ENCODE data around the gene NCKAP5.

The NCKAP5 gene

GRCh38 chr2:132911726-132912724 is 656.2 kb downstream of the NCKAP5 start:
- DNase-seq: no peak

- no peak for DNase-seq
Measured at GRCh38 chr2:132910432-132910831, 657.8 kb downstream of the NCKAP5 start.

- DNase-seq: no peak
Measured at GRCh38 chr2:132909427-132909826, 658.8 kb downstream of the NCKAP5 start.

GRCh38 chr2:132904142-132904842 is 664.0 kb downstream of the NCKAP5 start:
- no peak for DNase-seq

GRCh38 chr2:132902626-132903025 is 665.6 kb downstream of the NCKAP5 start:
- no peak for DNase-seq

GRCh38 chr2:132901661-132902060 is 666.6 kb downstream of the NCKAP5 start:
- no peak for DNase-seq

GRCh38 chr2:132897111-132897510 is 671.2 kb downstream of the NCKAP5 start:
- no peak for DNase-seq

GRCh38 chr2:132896073-132896472 is 672.2 kb downstream of the NCKAP5 start:
- DNase-seq: no peak

- no peak for DNase-seq
Measured at GRCh38 chr2:132891498-132891897, 676.8 kb downstream of the NCKAP5 start.

GRCh38 chr2:132886574-132886973 is 681.7 kb downstream of the NCKAP5 start:
- no peak for DNase-seq

GRCh38 chr2:132884705-132885104 is 683.6 kb downstream of the NCKAP5 start:
- no peak for DNase-seq

GRCh38 chr2:132884292-132884691 is 684.0 kb downstream of the NCKAP5 start:
- DNase-seq: no peak

- no peak for DNase-seq
Measured at GRCh38 chr2:132883430-132883829, 684.8 kb downstream of the NCKAP5 start.

- no peak for DNase-seq
Measured at GRCh38 chr2:132881546-132881945, 686.7 kb downstream of the NCKAP5 start.

GRCh38 chr2:132877923-132878322 is 690.3 kb downstream of the NCKAP5 start:
- no peak for DNase-seq

- DNase-seq: no peak
Measured at GRCh38 chr2:132876745-132877391, 691.4 kb downstream of the NCKAP5 start.

GRCh38 chr2:132875193-132875592 is 693.1 kb downstream of the NCKAP5 start:
- no peak for DNase-seq

GRCh38 chr2:132873738-132874137 is 694.5 kb downstream of the NCKAP5 start:
- DNase-seq: no peak

GRCh38 chr2:132871831-132872230 is 696.4 kb downstream of the NCKAP5 start:
- DNase-seq: no peak

GRCh38 chr2:132863961-132864360 is 704.3 kb downstream of the NCKAP5 start:
- no peak for DNase-seq

GRCh38 chr2:132860220-132860619 is 708.0 kb downstream of the NCKAP5 start:
- DNase-seq: no peak

- no peak for DNase-seq
Measured at GRCh38 chr2:132859590-132859989, 708.7 kb downstream of the NCKAP5 start.

GRCh38 chr2:132857319-132857718 is 710.9 kb downstream of the NCKAP5 start:
- DNase-seq: no peak
